H9 (cell line): Measurements from ENCODE around the gene SLC22A2. TPM values are rescaled to one million over a fixed set of nuclear protein-coding genes. Genes with fewer than 3 reads are reported as not detected.

ENCODE experiments used
- DNase-seq: peaks from one replicate; pipeline ENCODE4 v3.0.0-alpha.2; 2017
- H2AFZ ChIP-seq: one replicate; pipeline ENCODE4 v1.6.1; 2013; ENCODE audit warnings: mild to moderate bottlenecking, low read length, control low read depth, moderate library complexity
- H2AK5ac ChIP-seq: 2 replicates; pipeline ENCODE4 v1.6.1; 2013; ENCODE audit warnings: low read length, control low read depth, mixed read lengths; ENCODE audit not compliant: insufficient read length
- H2BK120ac ChIP-seq: one replicate; pipeline ENCODE4 v1.6.1; 2013; ENCODE audit warnings: low read depth, mild to moderate bottlenecking, low read length, control low read depth, inconsistent platforms; ENCODE audit not compliant: poor library complexity, severe bottlenecking
- H2BK12ac ChIP-seq: 2 replicates; pipeline ENCODE4 v1.6.1; 2013; ENCODE audit warnings: low read length, control low read depth, mixed read lengths, low read depth; ENCODE audit not compliant: insufficient read length
- H2BK15ac ChIP-seq: 2 replicates; pipeline ENCODE4 v1.6.1; 2013; ENCODE audit warnings: low read depth, low read length, control low read depth
- H2BK20ac ChIP-seq: one replicate; pipeline ENCODE4 v1.6.1; 2013; ENCODE audit warnings: low read depth, mild to moderate bottlenecking, low read length, control low read depth, inconsistent platforms; ENCODE audit not compliant: poor library complexity, severe bottlenecking
- H2BK5ac ChIP-seq: 2 replicates; pipeline ENCODE4 v1.6.1; 2013; ENCODE audit warnings: low read length, control low read depth, mixed read lengths; ENCODE audit not compliant: insufficient read length
- H3K14ac ChIP-seq: 2 replicates; pipeline ENCODE4 v1.6.1; 2013; ENCODE audit warnings: low read length, control low read depth; ENCODE audit not compliant: insufficient read depth
- H3K18ac ChIP-seq: 2 replicates; pipeline ENCODE4 v1.6.1; 2013; ENCODE audit warnings: low read depth, mild to moderate bottlenecking, mixed read lengths, low read length, control low read depth; ENCODE audit not compliant: insufficient read length
- H3K23ac ChIP-seq: 2 replicates; pipeline ENCODE4 v1.6.1; 2013; ENCODE audit warnings: low read length, control low read depth, mixed read lengths, low read depth; ENCODE audit not compliant: insufficient read length
- H3K23me2 ChIP-seq: 2 replicates; pipeline ENCODE4 v1.6.1; 2013; ENCODE audit warnings: low read depth, mild to moderate bottlenecking, mixed read lengths, low read length, control low read depth; ENCODE audit not compliant: insufficient read length, poor library complexity, severe bottlenecking
- H3K27ac ChIP-seq: 2 replicates; pipeline ENCODE4 v1.5.1; 2013; ENCODE audit warnings: low read length, control low read depth, mixed read lengths, low read depth; ENCODE audit not compliant: insufficient read length
- H3K27me3 ChIP-seq: 2 replicates; pipeline ENCODE4 v1.6.1; 2013; ENCODE audit warnings: low read length, control low read depth, inconsistent platforms; ENCODE audit not compliant: insufficient read depth
- H3K4ac ChIP-seq: 2 replicates; pipeline ENCODE4 v1.6.1; 2013; ENCODE audit warnings: low read depth, mild to moderate bottlenecking, control low read depth, inconsistent platforms, low read length, moderate library complexity
- H3K4me1 ChIP-seq: 2 replicates; pipeline ENCODE4 v1.6.1; 2013; ENCODE audit warnings: low read length, control low read depth, inconsistent platforms; ENCODE audit not compliant: insufficient read depth
- H3K4me2 ChIP-seq: 2 replicates; pipeline ENCODE4 v1.6.1; 2013; ENCODE audit warnings: low read length, control low read depth, mixed read lengths; ENCODE audit not compliant: insufficient read length, insufficient read depth
- H3K56ac ChIP-seq: 2 replicates; pipeline ENCODE4 v1.6.1; 2013; ENCODE audit warnings: low read depth, mild to moderate bottlenecking, mixed read lengths, low read length, control low read depth; ENCODE audit not compliant: insufficient read length
- H3K79me1 ChIP-seq: 2 replicates; pipeline ENCODE4 v1.6.1; 2013; ENCODE audit warnings: low read depth, mild to moderate bottlenecking, moderate library complexity, low read length, control low read depth, inconsistent platforms; ENCODE audit not compliant: insufficient read depth, poor library complexity, severe bottlenecking
- H3K79me2 ChIP-seq: 2 replicates; pipeline ENCODE4 v1.6.1; 2013; ENCODE audit warnings: low read length, control low read depth, inconsistent platforms; ENCODE audit not compliant: insufficient read depth
- H3K9ac ChIP-seq: 2 replicates; pipeline ENCODE4 v1.6.1; 2013; ENCODE audit warnings: low read length, control low read depth, mixed read lengths; ENCODE audit not compliant: insufficient read length; ENCODE audit errors: extremely low read depth
- H3K9me3 ChIP-seq: one replicate; pipeline ENCODE4 v1.6.1; 2013; ENCODE audit warnings: low read depth, low read length, inconsistent platforms; ENCODE audit not compliant: control insufficient read depth
- H3T11ph ChIP-seq: one replicate; pipeline ENCODE4 v1.6.1; 2013; ENCODE audit warnings: mild to moderate bottlenecking, low read length, control low read depth, inconsistent platforms
- H4K20me1 ChIP-seq: one replicate; pipeline ENCODE4 v1.6.1; 2013; ENCODE audit not compliant: control insufficient read depth, insufficient read length, insufficient read depth
- H4K5ac ChIP-seq: 2 replicates; pipeline ENCODE4 v1.6.1; 2013; ENCODE audit warnings: low read depth, mild to moderate bottlenecking, mixed read lengths, low read length, control low read depth; ENCODE audit not compliant: insufficient read length
- H4K8ac ChIP-seq: replicated peaks from 2 replicates; pipeline ENCODE4 v1.6.1; 2013; ENCODE audit warnings: low read length, control low read depth, mixed read lengths, low read depth; ENCODE audit not compliant: insufficient read length
- H4K91ac ChIP-seq: 2 replicates; pipeline ENCODE4 v1.6.1; 2013; ENCODE audit warnings: low read depth, mild to moderate bottlenecking, moderate library complexity, mixed read lengths, low read length, control low read depth; ENCODE audit not compliant: insufficient read length
- H3K27ac Mint-ChIP-seq, 3 experiments: 2 replicates in 2 of 3; 3 replicates in 1 of 3; pipeline ENCODE4 v1.8.0; 2020 to 2021; ENCODE audit warnings: mixed read lengths in 3 of 3, mild to moderate bottlenecking in 1 of 3, moderate library complexity in 1 of 3
- H3K27me3 Mint-ChIP-seq: 2 replicates; pipeline ENCODE4 v1.8.0; 2021; ENCODE audit warnings: low read depth, mild to moderate bottlenecking, moderate library complexity, mixed read lengths
- H3K36me3 Mint-ChIP-seq, 3 experiments: 2 replicates in 2 of 3; 3 replicates in 1 of 3; pipeline ENCODE4 v1.8.0; 2020 to 2021; ENCODE audit warnings: low read depth in 3 of 3, mixed read lengths in 3 of 3; ENCODE audit not compliant: insufficient read depth in 1 of 3
- H3K4me1 Mint-ChIP-seq, 2 experiments: 2 replicates each; pipeline ENCODE4 v1.8.0; 2020; ENCODE audit warnings: mixed read lengths in 2 of 2
- H3K4me3 Mint-ChIP-seq, 2 experiments: 2 replicates in 1 of 2; 3 replicates in 1 of 2; pipeline ENCODE4 v1.8.0; 2020 to 2021; ENCODE audit warnings: mild to moderate bottlenecking in 2 of 2, mixed read lengths in 2 of 2, moderate library complexity in 1 of 2
- H3K9me3 Mint-ChIP-seq, 2 experiments: 2 replicates in 1 of 2; 3 replicates in 1 of 2; pipeline ENCODE4 v1.8.0; 2020; ENCODE audit warnings: mild to moderate bottlenecking in 2 of 2, mixed read lengths in 2 of 2, moderate library complexity in 1 of 2
- WGBS: extraction: QIAGEN DNeasy Blood & Tissue Kit; methylation state at CpG from one replicate; pipeline ENCODE4 v1.1.7; 2013; ENCODE audit warnings: missing lambda C conversion rate, low lambda C conversion rate, mixed read lengths; ENCODE audit not compliant: insufficient read length; ENCODE audit errors: extremely low coverage; 5-methylcytosine and 5-hydroxymethylcytosine counted together
- total RNA-seq: library from RNA; stranded (reverse); gene quantifications from 2 replicates; pipeline ENCODE4 v1.2.1, GENCODE V29; 2021
- TF ChIP-seq, protein P1 (sequence below): fragments of 200-600 bp; sonication (generic); conservative IDR thresholded peaks from 3 replicates; pipeline ENCODE4 v1.8.0; 2021; ENCODE audit warnings: antibody characterized with exemption, mild to moderate bottlenecking

SLC22A2 gene
- total RNA-seq, 1 experiment from 2014 or later, result 1.0 TPM

DNA sequence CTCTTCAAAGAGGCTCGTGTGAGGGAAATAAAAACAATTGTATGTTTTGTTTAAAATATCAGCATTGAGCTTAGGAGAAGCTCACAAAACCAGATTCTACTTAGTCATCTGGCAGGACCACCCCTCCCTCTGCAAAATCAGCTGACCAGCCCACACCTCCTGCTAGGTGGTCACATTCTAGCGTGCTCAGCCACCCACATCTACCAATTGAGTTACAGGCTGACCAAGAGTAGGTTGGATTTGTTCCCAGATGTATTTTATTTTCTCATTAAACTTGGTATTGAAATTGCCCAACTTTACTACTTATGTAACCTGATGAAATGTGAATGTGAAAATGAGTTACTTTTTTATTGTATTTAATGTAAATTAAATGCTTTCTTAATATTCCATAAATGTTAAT is 56.2 kb downstream of the SLC22A2 start:
- no peak overlapping the region for H3K27ac ChIP-seq
- H3K27ac Mint-ChIP-seq, result no peak overlapping the region
- no peak overlapping the region for H2BK120ac ChIP-seq
- no peak overlapping the region for H2AK5ac ChIP-seq
- no peak for DNase-seq
- peaks cover 12% of the 10 kb centered on the region for H3K9me3 ChIP-seq
- H2BK20ac ChIP-seq, result no peak overlapping the region
- H3K9me3 Mint-ChIP-seq, result peaks cover 10 to 14% of the 10 kb centered on the region in 2 experiments
- H3K4me1 Mint-ChIP-seq, result no peaks in the 10 kb centered on the region
- H3K23ac ChIP-seq, result no peak overlapping the region
- no peaks in the 10 kb centered on the region for H3K27me3 Mint-ChIP-seq
- H3K79me1 ChIP-seq, result no peaks in the 10 kb centered on the region
- H3K36me3 Mint-ChIP-seq, result peaks cover 11 to 15% (median 14%) of the 10 kb centered on the region in 3 experiments; a peak in 6 of 7 replicates
- H3K4ac ChIP-seq, result no peak overlapping the region
- no peak overlapping the region for H2BK5ac ChIP-seq
- no peak overlapping the region for H4K5ac ChIP-seq
- H3K4me3 Mint-ChIP-seq, result no peak overlapping the region
- no peaks in the 10 kb centered on the region for H3K79me2 ChIP-seq
- no peaks in the 10 kb centered on the region for H4K20me1 ChIP-seq
- TF ChIP-seq, protein P1, sequence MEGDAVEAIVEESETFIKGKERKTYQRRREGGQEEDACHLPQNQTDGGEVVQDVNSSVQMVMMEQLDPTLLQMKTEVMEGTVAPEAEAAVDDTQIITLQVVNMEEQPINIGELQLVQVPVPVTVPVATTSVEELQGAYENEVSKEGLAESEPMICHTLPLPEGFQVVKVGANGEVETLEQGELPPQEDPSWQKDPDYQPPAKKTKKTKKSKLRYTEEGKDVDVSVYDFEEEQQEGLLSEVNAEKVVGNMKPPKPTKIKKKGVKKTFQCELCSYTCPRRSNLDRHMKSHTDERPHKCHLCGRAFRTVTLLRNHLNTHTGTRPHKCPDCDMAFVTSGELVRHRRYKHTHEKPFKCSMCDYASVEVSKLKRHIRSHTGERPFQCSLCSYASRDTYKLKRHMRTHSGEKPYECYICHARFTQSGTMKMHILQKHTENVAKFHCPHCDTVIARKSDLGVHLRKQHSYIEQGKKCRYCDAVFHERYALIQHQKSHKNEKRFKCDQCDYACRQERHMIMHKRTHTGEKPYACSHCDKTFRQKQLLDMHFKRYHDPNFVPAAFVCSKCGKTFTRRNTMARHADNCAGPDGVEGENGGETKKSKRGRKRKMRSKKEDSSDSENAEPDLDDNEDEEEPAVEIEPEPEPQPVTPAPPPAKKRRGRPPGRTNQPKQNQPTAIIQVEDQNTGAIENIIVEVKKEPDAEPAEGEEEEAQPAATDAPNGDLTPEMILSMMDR, result no peak
- no peak overlapping the region for H3K4me2 ChIP-seq
- H3K27me3 ChIP-seq, result no peaks in the 10 kb centered on the region
- H3K9ac ChIP-seq, result no peak overlapping the region
- H3K14ac ChIP-seq, result no peak overlapping the region
- H3K18ac ChIP-seq, result no peak overlapping the region
- no peak overlapping the region for H3K56ac ChIP-seq
- H2BK12ac ChIP-seq, result no peak overlapping the region
- H2BK15ac ChIP-seq, result no peak overlapping the region
- H3K23me2 ChIP-seq, result no peaks in the 10 kb centered on the region
- no CpG with 5 or more reads among the region's 2 CpGs for WGBS
- no peak overlapping the region for H2AFZ ChIP-seq
- H4K91ac ChIP-seq, result no peak overlapping the region
- no peak overlapping the region for H3T11ph ChIP-seq
- H4K8ac ChIP-seq, result no peak overlapping the region
- H3K4me1 ChIP-seq, result no peaks in the 10 kb centered on the region
